ENCODE data around the gene C1RL.
"Not testable (repeated sequence)": the region's sequence is repeated elsewhere in the genome, so short reads cannot be mapped to it uniquely, and the experiment has no call there.

C1RL gene

GRCh38 chr12:7059780-7060179 lies 49.2 kb downstream of the C1RL start:
- no peak for DNase-seq

DNA sequence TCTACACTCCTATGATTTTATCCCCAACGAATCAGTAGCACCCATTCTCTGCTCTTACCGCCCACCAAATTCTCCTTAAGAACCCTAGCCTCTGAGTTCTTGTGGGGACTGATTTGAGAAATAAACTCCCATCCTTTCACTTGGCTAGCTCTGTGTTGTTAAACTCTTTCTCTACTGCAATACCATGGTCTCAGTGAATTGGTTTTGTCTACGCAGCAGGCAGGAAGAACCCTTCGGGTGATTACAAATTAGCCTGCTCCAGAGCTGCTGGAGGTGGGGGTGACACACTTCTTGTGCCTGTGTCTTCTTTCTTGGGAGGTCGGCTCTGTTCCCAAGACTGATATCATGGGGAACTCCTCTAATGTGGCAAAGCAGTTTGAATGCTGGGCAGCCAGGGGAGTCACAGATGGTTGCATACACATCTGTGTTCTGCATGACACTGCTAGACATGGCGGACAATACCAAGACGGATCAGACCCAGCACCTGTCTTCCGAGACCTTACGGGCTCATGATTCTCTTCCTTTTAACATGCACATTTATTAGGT lies 50.1 kb downstream of the C1RL start:
- no peak for DNase-seq

DNA sequence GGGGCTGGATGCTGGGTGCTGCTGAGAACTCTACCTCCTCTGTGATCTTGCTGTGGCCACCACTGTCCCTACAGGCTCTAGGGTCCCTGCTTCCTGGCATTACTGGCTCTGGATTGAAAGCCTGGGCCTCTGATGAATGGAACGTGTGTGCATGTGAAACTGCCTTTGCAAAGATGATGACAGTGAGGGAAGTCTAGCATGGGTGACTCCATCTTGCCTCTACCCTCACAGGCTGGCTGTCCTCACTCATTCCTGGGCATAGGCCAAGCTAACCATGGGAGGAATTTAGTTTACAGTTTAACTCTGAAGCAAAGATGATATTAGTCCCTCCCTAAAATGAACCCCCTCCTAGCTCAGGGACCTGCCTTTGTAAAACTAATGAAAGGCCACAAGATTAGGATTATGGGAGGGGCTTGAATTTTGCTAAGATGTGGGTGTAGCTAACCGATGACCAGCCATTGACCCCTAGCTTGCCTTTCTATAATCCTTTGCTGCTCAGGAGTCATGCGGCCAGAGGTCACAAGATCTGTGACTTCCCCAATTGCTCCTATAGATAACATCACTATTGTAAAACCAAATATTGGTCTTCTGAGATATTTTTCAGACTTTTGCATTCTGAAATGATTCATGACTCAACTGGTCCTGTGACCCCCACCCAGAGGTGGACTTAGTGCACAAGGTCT lies 50.7 kb downstream of the C1RL start:
- no peak for DNase-seq

GRCh38 chr12:7055736-7056135 lies 53.3 kb downstream of the C1RL start:
- DNase-seq = not testable (repeated sequence)

- DNase-seq = no peak
Observed at GRCh38 chr12:7054925-7055324, 54.1 kb downstream of the C1RL start.

GRCh38 chr12:7049973-7050372 lies 59.0 kb downstream of the C1RL start:
- not testable (repeated sequence) for DNase-seq

DNA sequence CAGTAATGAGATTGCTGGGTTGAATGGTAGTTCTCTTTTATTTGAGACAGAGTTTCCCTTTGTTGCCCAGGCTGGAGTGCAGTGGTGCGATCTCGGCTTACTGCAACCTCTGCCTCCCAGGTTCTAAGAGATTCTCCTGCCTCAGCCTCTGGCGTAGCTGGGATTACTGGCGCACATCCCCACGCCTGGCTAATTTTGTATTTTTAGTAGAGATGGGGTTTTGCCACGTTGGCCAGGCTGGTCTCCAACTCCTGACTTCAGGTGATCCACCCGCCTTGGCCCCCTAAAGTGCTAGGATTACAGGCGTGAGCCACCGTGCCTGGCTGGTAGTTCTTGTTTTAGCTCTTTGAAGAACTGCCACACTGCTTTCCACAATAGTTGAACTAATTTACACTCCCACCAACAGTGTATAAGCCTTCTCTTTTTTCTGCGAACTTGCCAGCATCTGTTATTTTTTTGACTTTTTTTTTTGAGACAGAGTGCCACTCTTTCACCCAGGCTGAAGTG lies 59.5 kb downstream of the C1RL start:
- DNase-seq = not testable (repeated sequence)

- no peak for DNase-seq
Observed at GRCh38 chr12:7047306-7047705, 61.7 kb downstream of the C1RL start.

GRCh38 chr12:7046383-7047105 lies 62.5 kb downstream of the C1RL start:
- DNase-seq = no peak

GRCh38 chr12:7045913-7046312 lies 63.1 kb downstream of the C1RL start:
- DNase-seq = no peak

Measured in NCI-H226 (cell line).